Effector memory CD8-positive, alpha-beta T cell (primary cell): Measurements from ENCODE around the gene DNAH6.

ENCODE experiments used
- ATAC-seq: fragments of 150-1000 bp; cut with Tn5 transposase; replicated peaks from 2 replicates; pipeline ENCODE4 v1.10.0; 2021; ENCODE audit warnings: mild to moderate bottlenecking, moderate library complexity
- DNase-seq, 3 experiments: peaks; one replicate each; pipeline ENCODE4 v3.0.0; 2021
- H3K27ac Mint-ChIP-seq, 2 donors: one replicate each; pipeline ENCODE4 v1.8.0; 2022; ENCODE audit warnings: mild to moderate bottlenecking in 2 of 2, mixed read lengths in 2 of 2, moderate library complexity in 2 of 2
- H3K27me3 Mint-ChIP-seq, 2 donors: one replicate each; pipeline ENCODE4 v1.8.0; 2022; ENCODE audit warnings: mixed read lengths in 2 of 2
- H3K36me3 Mint-ChIP-seq: one replicate; pipeline ENCODE4 v1.8.0; 2022; ENCODE audit warnings: mild to moderate bottlenecking, moderate library complexity, mixed read lengths; ENCODE audit not compliant: insufficient read depth
- H3K4me1 Mint-ChIP-seq, 2 donors: one replicate each; pipeline ENCODE4 v1.8.0; 2022; ENCODE audit warnings: low read depth in 2 of 2, mixed read lengths in 2 of 2
- H3K4me3 Mint-ChIP-seq, 2 donors: one replicate each; pipeline ENCODE4 v1.8.0; 2022; ENCODE audit warnings: mild to moderate bottlenecking in 2 of 2, mixed read lengths in 2 of 2, moderate library complexity in 2 of 2
- H3K9me3 Mint-ChIP-seq, 2 donors: one replicate each; pipeline ENCODE4 v1.8.0; 2022; ENCODE audit warnings: mixed read lengths in 2 of 2

DNAH6 gene

GRCh38 chr2:84619794-84620371 is 103.6 kb downstream of the DNAH6 start:
- H3K4me3 Mint-ChIP-seq = no peak overlapping the region
- H3K9me3 Mint-ChIP-seq = no peaks in the 10 kb centered on the region
- H3K27me3 Mint-ChIP-seq = peaks cover 0 to 8% of the 10 kb centered on the region in 2 donors
- no peak for DNase-seq
- no peaks in the 10 kb centered on the region for H3K36me3 Mint-ChIP-seq
- no peak for ATAC-seq
- no peaks in the 10 kb centered on the region for H3K4me1 Mint-ChIP-seq
- H3K27ac Mint-ChIP-seq = no peak overlapping the region

GRCh38 chr2:84628486-84628885 is 112.2 kb downstream of the DNAH6 start:
- Mint-ChIP-seq H3K36me3 (no peaks in the 10 kb centered on the region), H3K9me3 (no peaks in the 10 kb centered on the region), H3K4me3 (no peak overlapping the region), H3K27ac (no peak overlapping the region), H3K4me1 (peaks cover 9 to 15% of the 10 kb centered on the region in 2 donors), H3K27me3 (no peaks in the 10 kb centered on the region)
- ATAC-seq = no peak
- DNase-seq = no peak

- Mint-ChIP-seq H3K27ac (no peak overlapping the region), H3K36me3 (no peaks in the 10 kb centered on the region), H3K4me3 (no peak overlapping the region), H3K4me1 (peaks cover 10 to 15% of the 10 kb centered on the region in 2 donors), H3K27me3 (no peaks in the 10 kb centered on the region), H3K9me3 (no peaks in the 10 kb centered on the region)
- ATAC-seq = no peak
- DNase-seq = no peak
Measured at GRCh38 chr2:84629550-84629949, 113.3 kb downstream of the DNAH6 start.

GRCh38 chr2:84631047-84631446 is 114.7 kb downstream of the DNAH6 start:
- Mint-ChIP-seq H3K27me3 (no peaks in the 10 kb centered on the region), H3K4me3 (no peak overlapping the region), H3K36me3 (no peaks in the 10 kb centered on the region), H3K9me3 (no peaks in the 10 kb centered on the region), H3K27ac (no peak overlapping the region), H3K4me1 (peaks cover 10 to 15% of the 10 kb centered on the region in 2 donors)
- DNase-seq (no peak), ATAC-seq (peak; percentile 57)

- ATAC-seq (no peak), DNase-seq (no peak)
- Mint-ChIP-seq H3K36me3 (no peaks in the 10 kb centered on the region), H3K27ac (peak overlapping the region in 1 of 2 donors; percentile 35), H3K27me3 (no peaks in the 10 kb centered on the region), H3K9me3 (no peaks in the 10 kb centered on the region), H3K4me3 (peak overlapping the region in 1 of 2 donors; percentile 4), H3K4me1 (peaks cover 15% of the 10 kb centered on the region in 2 donors)
Measured at GRCh38 chr2:84631985-84632384, 115.7 kb downstream of the DNAH6 start.

- H3K27ac Mint-ChIP-seq = no peak overlapping the region
Measured at GRCh38 chr2:84636080-84636971, 120.0 kb downstream of the DNAH6 start.

GRCh38 chr2:84639751-84640150 is 123.5 kb downstream of the DNAH6 start:
- no peaks in the 10 kb centered on the region for H3K27me3 Mint-ChIP-seq
- H3K9me3 Mint-ChIP-seq = peaks cover 0 to 7% of the 10 kb centered on the region in 2 donors
- no peak overlapping the region for H3K27ac Mint-ChIP-seq
- peaks cover 0 to 5% of the 10 kb centered on the region in 2 donors for H3K4me1 Mint-ChIP-seq
- no peak overlapping the region for H3K4me3 Mint-ChIP-seq
- H3K36me3 Mint-ChIP-seq = no peaks in the 10 kb centered on the region
- DNase-seq (no peak), ATAC-seq (no peak)

More at GRCh38 chr2:84636080-84636971, 120.0 kb downstream of the DNAH6 start:
- DNase-seq (no peak), ATAC-seq (no peak)
- no peak overlapping the region for H3K4me3 Mint-ChIP-seq
- H3K27me3 Mint-ChIP-seq = no peaks in the 10 kb centered on the region
- no peaks in the 10 kb centered on the region for H3K9me3 Mint-ChIP-seq
- H3K4me1 Mint-ChIP-seq = peaks cover 11 to 15% of the 10 kb centered on the region in 2 donors
- H3K36me3 Mint-ChIP-seq = no peaks in the 10 kb centered on the region

- Mint-ChIP-seq H3K4me3 (no peak overlapping the region), H3K9me3 (peaks cover 0 to 7% of the 10 kb centered on the region in 2 donors), H3K4me1 (peaks cover 0 to 5% of the 10 kb centered on the region in 2 donors), H3K36me3 (no peaks in the 10 kb centered on the region), H3K27ac (no peak overlapping the region), H3K27me3 (no peaks in the 10 kb centered on the region)
- no peak for DNase-seq
- ATAC-seq = no peak
Measured at GRCh38 chr2:84640411-84640810, 124.1 kb downstream of the DNAH6 start.

- no peaks in the 10 kb centered on the region for H3K27me3 Mint-ChIP-seq
- DNase-seq (no peak), ATAC-seq (no peak)
- H3K4me1 Mint-ChIP-seq = peaks cover under 1 to 5% of the 10 kb centered on the region in 2 donors
- peaks cover 0 to 7% of the 10 kb centered on the region in 2 donors for H3K9me3 Mint-ChIP-seq
- no peak overlapping the region for H3K4me3 Mint-ChIP-seq
- H3K27ac Mint-ChIP-seq = no peak overlapping the region
- H3K36me3 Mint-ChIP-seq = no peaks in the 10 kb centered on the region
Measured at GRCh38 chr2:84641021-84641420, 124.7 kb downstream of the DNAH6 start.

- DNase-seq (no peak), ATAC-seq (no peak)
- Mint-ChIP-seq H3K36me3 (no peaks in the 10 kb centered on the region), H3K27me3 (no peaks in the 10 kb centered on the region), H3K4me3 (no peak overlapping the region), H3K27ac (no peak overlapping the region), H3K9me3 (peaks cover 0 to 7% of the 10 kb centered on the region in 2 donors), H3K4me1 (peaks cover 0 to 5% of the 10 kb centered on the region in 2 donors)
Measured at GRCh38 chr2:84643991-84644390, 127.7 kb downstream of the DNAH6 start.

- H3K4me1 Mint-ChIP-seq = peaks cover 10 to 26% of the 10 kb centered on the region in 2 donors
- ATAC-seq = no peak
Measured at GRCh38 chr2:84646514-84646913, 130.2 kb downstream of the DNAH6 start.

GRCh38 chr2:84647267-84647666 is 131.0 kb downstream of the DNAH6 start:
- Mint-ChIP-seq H3K27me3 (no peaks in the 10 kb centered on the region), H3K4me1 (peaks cover 10 to 32% of the 10 kb centered on the region in 2 donors), H3K27ac (no peak overlapping the region), H3K4me3 (no peak overlapping the region), H3K36me3 (no peaks in the 10 kb centered on the region), H3K9me3 (peaks cover 0 to 7% of the 10 kb centered on the region in 2 donors)
- ATAC-seq (no peak), DNase-seq (no peak)

More at GRCh38 chr2:84646514-84646913, 130.2 kb downstream of the DNAH6 start:
- Mint-ChIP-seq H3K4me3 (no peak overlapping the region), H3K27me3 (no peaks in the 10 kb centered on the region), H3K9me3 (peaks cover 0 to 7% of the 10 kb centered on the region in 2 donors), H3K27ac (no peak overlapping the region), H3K36me3 (no peaks in the 10 kb centered on the region)
- no peak for DNase-seq

GRCh38 chr2:84649058-84649457 is 132.8 kb downstream of the DNAH6 start:
- peaks cover 20 to 41% of the 10 kb centered on the region in 2 donors for H3K4me1 Mint-ChIP-seq
- no peaks in the 10 kb centered on the region for H3K9me3 Mint-ChIP-seq
- no peaks in the 10 kb centered on the region for H3K36me3 Mint-ChIP-seq
- no peak for DNase-seq
- no peak overlapping the region for H3K27ac Mint-ChIP-seq
- H3K4me3 Mint-ChIP-seq = no peak overlapping the region
- H3K27me3 Mint-ChIP-seq = no peaks in the 10 kb centered on the region
- ATAC-seq = no peak
